NCI-H510A treated with DMSO at 0.1 percent for 48 hours (cell line): Measurements from ENCODE around the gene WFDC1.
A peak's percentile ranks its signal among the peaks of the same experiment; 100 is the strongest.

Experiments used
- DNase-seq: peaks from one replicate; lab custom pipeline; 2025; lab: John Stamatoyannopoulos, UW

The WFDC1 gene

GRCh38 chr16:84351630-84352029 lies 57.0 kb downstream of the WFDC1 start:
- DNase-seq = no peak

- DNase-seq = no peak
These were observed 59.6 kb downstream of the WFDC1 start for GRCh38 chr16:84354306-84354705.

- DNase-seq = no peak
These were observed 60.5 kb downstream of the WFDC1 start for GRCh38 chr16:84355149-84355548.

GRCh38 chr16:84356176-84356575 lies 61.5 kb downstream of the WFDC1 start:
- DNase-seq = no peak

- no peak for DNase-seq
These were observed 62.0 kb downstream of the WFDC1 start for GRCh38 chr16:84356591-84357116.

- no peak for DNase-seq
These were observed 62.5 kb downstream of the WFDC1 start for GRCh38 chr16:84357191-84357651.

- no peak for DNase-seq
These were observed 64.1 kb downstream of the WFDC1 start for GRCh38 chr16:84358601-84359295.

- no peak for DNase-seq
These were observed 64.6 kb downstream of the WFDC1 start for GRCh38 chr16:84359326-84359725.

GRCh38 chr16:84360170-84360569 lies 65.5 kb downstream of the WFDC1 start:
- no peak for DNase-seq

- DNase-seq = no peak
These were observed 66.1 kb downstream of the WFDC1 start for GRCh38 chr16:84360748-84361147.

GRCh38 chr16:84361546-84361945 lies 66.9 kb downstream of the WFDC1 start:
- no peak for DNase-seq

GRCh38 chr16:84362471-84362941 lies 67.8 kb downstream of the WFDC1 start:
- DNase-seq = peak; percentile 77

GRCh38 chr16:84366208-84366607 lies 71.5 kb downstream of the WFDC1 start:
- no peak for DNase-seq

- DNase-seq = peak; percentile 26
These were observed 72.6 kb downstream of the WFDC1 start for GRCh38 chr16:84367297-84367680.

- peak; percentile 47 for DNase-seq
These were observed 73.2 kb downstream of the WFDC1 start for GRCh38 chr16:84367750-84368307.

GRCh38 chr16:84368308-84368996 lies 73.8 kb downstream of the WFDC1 start, which contains the start of gene ATP2C2:
Gene ATP2C2, plus strand, starts transcription at chr16:84368538. Its CDS starts 78 bp downstream, at chr16:84368616.
- peak; percentile 40 for DNase-seq

- no peak for DNase-seq
These were observed 74.4 kb downstream of the WFDC1 start for GRCh38 chr16:84369105-84369504.

- peak; percentile 92 for DNase-seq
These were observed 75.4 kb downstream of the WFDC1 start for GRCh38 chr16:84369938-84370627.

- peak; percentile 65 for DNase-seq
These were observed 76.3 kb downstream of the WFDC1 start for GRCh38 chr16:84370723-84371552.

GRCh38 chr16:84371553-84371865 lies 76.8 kb downstream of the WFDC1 start:
- no peak for DNase-seq

- no peak for DNase-seq
These were observed 79.3 kb downstream of the WFDC1 start for GRCh38 chr16:84373907-84374489.
